IPS DF 4.7 (cell line): Measurements from ENCODE around the gene ARID5A.
"Not testable (repeated sequence)": the region's sequence is repeated elsewhere in the genome, so short reads cannot be mapped to it uniquely, and the experiment has no call there.

Experiments
- DNase-seq: peaks from one replicate; pipeline ENCODE4 v3.0.0-alpha.2; 2013; ENCODE audit warnings: low spot score; ENCODE audit errors: extremely low read depth

ARID5A gene, protein sequence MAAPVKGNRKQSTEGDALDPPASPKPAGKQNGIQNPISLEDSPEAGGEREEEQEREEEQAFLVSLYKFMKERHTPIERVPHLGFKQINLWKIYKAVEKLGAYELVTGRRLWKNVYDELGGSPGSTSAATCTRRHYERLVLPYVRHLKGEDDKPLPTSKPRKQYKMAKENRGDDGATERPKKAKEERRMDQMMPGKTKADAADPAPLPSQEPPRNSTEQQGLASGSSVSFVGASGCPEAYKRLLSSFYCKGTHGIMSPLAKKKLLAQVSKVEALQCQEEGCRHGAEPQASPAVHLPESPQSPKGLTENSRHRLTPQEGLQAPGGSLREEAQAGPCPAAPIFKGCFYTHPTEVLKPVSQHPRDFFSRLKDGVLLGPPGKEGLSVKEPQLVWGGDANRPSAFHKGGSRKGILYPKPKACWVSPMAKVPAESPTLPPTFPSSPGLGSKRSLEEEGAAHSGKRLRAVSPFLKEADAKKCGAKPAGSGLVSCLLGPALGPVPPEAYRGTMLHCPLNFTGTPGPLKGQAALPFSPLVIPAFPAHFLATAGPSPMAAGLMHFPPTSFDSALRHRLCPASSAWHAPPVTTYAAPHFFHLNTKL

DNA sequence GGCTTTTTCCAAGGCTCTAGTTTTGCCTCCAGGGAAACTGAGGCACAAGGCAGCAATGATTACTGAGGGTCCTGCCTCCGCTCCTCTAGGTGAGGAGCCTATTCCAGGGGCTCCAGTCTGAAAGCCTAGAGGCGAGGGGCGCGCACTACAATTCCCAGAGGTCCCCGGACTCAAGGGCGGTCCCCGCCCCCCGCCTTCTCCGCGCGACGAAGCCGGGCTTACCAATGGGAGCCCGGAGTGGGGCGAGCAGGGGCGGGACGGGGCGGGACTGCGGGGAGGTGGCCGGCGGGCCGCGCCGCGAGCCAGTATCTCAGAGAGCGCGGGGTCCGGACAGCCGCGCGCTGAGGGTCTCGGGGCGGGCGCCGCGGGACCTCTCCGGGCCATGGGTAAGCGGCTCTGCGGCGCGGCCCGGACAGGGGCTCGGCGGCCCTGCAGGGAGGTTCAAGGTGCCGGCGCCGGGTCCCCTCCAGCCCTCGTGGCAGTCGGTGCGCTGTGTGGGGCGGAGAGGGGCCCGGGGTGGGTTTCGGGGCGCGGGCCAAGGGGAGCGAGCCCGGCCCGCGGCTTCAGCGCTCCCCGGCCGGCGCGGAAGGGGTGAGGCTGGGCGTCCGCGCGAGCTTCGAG is at the start of gene ARID5A:
Gene ARID5A (plus strand): TSS at position 308 of the 621 bp plus-strand sequence. CDS start 75 bp downstream, at position 383.
- no peak for DNase-seq

DNA sequence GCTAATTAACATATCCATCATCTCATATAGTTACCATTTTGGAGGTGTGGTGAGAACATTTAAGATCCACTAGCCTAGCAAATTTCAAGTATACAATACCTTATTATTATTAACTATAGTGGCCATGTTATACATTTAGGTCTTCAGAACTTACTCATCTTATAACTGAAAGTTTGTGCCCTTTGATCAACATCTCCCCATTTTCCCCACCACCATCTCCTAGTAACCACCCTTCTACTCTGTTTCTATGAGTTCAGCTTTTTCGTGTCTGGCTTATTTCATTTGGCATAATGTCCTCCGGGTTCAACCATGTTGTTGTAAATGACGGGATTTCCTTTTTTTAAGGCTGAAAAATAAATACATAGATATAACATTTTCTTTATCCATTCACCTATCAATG is 47.3 kb upstream of the ARID5A start:
- no peak for DNase-seq

DNA sequence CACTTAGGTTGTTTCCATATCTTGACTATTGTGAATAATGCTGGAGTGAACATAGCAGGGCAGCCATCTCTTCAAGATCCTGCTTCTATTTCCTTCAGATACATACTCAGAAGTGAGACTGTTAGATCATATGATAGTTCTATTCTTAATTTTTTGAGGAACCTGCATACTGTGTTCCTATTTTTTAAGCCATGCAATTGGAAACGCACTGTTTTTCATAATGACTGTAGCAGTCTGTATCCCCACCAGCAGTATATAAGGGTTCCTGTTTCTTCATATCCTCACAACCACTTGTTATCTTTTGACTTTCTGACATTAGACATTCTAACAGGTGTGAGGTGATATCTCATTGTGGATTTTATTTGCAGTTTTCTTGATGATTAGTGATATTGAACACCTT is 46.9 kb upstream of the ARID5A start:
- DNase-seq = no peak

DNA sequence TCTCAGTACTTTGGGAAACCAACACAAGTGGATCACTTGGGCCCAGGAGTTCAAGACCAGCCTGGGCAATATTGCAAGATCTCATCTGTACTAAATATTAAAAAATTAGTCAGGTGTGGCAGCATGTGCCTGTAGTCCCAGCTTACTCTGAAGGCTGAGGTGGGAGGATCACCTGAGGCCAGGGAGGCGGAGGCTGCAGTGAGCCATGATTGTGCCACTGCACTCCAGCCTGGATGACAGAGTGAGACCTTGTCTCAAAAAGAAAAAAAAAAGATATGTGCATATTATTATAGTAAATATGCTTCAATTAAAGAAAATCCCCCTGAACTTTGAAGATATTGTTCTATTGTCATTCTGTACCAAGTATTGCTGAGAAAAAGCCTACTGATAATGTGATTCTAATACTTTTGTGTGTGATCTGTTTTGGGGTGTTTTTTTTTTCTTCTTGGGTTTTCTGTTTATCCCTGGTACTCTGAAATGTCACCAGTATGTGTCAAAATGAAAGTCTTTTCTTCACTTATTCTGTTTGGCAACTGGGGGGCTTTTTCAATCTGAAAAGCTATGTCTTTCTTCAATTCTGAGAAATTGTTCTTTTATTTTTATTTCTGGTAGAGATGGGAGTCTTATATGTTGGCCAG is 44.6 kb upstream of the ARID5A start:
- DNase-seq = no peak

DNA sequence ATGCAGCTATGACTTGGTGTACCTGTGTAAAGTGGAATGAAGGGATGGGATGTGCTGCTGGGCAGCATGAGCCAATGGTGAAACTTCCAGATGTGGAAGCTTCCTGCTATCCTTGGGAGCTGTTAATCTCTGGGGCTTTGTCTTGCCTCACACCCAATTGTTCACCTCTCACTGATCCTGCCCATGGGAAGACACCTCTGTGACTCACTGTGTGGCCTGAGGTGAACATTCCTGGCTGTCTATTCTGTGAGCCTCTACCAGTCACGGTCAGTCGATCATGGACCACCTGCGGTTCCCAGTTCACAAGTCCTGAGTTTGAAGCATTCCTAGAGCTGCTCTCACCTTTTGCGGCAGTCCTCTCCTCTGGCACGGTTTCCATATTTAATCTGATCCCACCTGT is 43.5 kb upstream of the ARID5A start:
- DNase-seq = no peak

DNA sequence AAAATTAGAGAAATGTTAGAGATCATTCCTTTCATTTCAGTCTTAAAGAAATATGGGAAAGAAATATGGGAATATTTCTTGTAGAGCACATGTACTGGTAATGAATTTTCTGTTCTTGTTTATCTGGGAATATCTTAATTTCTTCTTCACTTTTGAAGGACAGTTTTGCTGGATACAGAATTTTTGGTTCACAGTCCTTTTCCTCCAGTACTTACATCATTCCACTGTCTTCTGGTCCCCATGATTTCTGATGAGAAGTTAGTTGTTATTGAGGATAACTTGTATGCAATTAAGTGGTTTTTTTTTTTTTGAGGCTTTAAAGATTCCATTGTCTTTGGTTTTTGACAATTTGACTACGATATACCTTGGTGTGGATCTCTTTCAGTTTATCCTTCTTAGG is 42.4 kb upstream of the ARID5A start:
- DNase-seq = no peak

DNA sequence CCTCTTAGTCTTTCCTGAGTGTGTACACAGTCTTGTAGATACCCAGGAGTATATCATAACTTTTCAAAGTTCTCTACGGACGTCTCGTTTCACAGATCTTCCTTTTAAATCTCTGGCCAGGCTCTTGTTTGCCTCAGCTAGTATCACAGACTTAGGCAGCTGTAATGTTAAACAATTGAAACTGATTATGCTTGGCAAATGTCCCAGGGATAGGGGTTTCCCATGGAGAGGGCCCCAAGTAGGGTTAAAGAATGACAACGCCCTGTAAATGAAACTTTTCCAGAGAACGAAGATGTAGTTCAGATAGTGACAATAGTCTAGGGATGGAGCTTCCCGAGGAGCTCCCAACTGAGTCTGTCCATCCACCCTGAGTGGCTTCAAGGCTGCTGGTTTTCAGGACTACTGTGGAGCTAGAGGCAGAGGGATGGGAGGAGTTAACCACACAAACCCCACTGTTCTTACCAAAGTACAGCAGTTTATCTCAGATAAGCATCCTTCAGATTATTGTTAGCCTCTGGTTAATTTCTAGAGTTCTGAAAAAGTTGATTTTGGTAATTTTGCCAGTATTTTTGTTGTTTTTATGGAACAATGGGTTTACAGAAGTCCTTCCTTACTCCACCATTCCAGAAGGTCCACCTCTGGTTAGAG is 40.4 kb upstream of the ARID5A start:
- DNase-seq = no peak

DNA sequence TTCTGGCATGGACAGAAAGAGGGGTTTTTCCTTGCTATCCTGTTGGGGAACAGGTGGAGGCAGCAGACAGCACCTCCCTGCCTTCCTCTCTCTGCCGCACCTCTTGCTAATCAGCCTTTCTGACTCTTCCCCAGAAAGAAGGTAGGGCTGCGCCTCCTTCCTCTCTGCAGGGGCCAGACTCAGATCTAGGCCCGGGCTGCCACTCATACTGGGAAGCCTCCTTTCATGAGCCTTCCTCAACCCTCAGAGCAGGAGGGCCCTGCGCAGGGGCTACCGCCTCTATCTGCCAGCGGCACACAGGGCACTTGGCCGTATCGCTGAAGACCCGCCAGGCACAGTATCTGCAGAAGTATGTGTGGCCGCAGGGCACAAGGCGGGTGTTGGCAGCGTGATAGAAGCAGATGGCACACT is 38.5 kb upstream of the ARID5A start:
- DNase-seq = no peak

DNA sequence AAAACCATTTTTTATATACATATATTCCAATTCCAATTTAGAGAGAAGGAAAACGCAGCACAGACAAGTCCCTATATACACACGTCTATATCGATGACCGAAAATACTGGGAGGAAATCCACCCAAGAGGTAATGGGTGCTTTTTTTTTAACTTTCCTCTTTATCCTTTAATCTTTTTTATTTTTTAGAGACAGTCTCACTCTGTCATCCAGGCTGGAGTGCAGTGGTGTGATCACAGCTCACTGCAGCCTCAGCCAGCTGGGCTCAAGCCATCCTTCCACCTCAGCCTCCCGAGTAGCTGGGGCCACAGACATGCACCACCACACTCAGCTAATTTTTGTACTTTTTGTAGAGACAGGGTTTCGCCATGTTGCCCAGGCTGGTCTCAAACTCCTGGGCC is 37.9 kb upstream of the ARID5A start:
- DNase-seq = not testable (repeated sequence)

DNA sequence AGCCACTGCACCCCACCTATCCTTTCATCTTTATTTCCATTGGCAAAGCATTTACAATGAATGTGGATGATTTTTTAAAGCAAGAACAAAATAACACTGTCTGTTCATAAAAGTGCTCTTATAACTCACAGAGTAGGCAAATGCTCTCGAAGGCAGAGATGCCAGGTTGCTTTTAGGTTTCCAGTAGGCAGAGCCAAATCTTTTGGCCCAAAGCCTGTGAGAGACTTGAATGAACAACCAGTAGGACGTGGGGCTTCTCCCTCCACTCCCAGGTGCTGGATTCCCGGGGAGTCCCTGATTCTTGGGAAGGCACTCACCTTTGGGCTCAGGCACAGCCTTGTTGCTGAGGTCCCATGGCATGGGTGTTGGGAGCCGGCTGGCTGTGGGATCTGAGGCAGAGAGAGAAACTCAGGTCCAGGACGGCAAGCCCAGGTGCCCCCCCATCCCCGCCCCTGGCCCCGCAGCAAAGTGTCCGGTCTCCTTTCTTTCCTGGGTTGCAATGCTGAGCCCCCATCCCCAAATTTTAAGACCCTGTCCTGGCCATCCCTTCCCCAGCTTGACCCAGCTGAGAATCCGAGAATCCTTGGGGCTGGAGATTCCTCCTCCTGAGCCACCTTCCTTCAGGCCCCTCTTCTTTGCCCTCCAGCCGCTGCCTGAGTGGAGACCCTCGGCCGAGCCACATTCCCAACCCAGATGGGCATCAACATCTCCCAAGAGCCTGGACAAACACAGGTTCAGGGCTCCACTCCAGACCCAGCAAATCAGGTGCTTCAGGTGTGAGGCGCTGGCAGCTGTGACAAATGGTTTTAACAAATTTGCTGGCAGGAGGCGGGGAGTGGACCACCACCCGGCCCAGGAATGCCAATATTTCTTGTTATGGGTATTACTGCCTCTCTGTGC is 37.2 kb upstream of the ARID5A start:
- DNase-seq = no peak

DNA sequence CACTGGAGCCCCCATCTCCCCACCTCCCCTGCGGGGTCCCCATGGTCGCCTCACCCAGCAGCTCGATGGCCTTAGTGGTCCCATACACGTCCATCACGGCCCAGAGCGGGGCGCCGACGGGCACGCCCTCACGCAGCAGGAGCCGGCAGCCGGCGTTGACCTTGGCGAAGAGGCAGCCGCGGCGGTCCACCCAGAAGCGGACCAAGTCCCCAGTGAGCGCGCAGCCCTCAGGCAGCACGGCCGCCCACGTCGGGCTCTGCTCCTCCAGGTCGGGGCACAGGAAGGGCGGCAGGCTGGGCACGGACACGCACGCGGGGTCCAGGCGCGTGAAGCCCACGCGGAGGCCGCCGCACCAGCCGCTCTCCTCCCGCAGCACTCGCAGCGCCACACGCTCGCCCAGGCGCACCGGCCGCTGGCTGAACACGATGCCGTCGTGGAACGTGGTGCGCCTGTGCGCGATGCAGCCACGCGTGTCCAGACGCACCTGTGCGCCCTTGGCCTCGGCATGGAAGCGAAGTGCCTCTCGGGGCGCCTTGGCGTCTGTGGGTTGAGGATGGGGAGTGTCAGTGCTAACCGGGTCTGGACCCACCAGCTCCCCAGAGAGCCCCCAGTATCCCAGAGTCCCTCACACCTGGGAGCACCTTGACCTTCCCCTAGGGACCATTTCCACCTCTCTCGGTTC is 36.0 kb upstream of the ARID5A start:
- DNase-seq = no peak

DNA sequence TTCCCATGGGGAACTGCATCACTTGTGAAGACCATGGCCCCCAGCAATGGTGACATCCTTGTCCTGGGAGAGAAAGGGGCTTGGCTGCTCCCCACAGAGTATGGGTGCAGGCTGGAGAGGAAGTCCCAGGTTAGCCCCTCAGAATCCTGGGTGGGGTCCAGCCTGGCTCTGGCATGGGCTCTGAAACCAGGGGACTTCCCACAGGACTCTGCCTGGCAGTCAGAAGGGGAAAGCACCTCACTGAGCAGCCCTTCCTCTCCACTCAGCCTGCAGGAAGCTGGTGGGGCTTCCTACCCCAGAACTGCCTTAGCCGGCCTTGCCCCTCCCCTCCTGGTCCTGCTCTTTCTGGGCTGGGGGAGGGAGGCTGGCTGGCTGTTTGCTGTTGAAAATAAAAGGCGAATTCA is 35.1 kb upstream of the ARID5A start:
- no peak for DNase-seq

DNA sequence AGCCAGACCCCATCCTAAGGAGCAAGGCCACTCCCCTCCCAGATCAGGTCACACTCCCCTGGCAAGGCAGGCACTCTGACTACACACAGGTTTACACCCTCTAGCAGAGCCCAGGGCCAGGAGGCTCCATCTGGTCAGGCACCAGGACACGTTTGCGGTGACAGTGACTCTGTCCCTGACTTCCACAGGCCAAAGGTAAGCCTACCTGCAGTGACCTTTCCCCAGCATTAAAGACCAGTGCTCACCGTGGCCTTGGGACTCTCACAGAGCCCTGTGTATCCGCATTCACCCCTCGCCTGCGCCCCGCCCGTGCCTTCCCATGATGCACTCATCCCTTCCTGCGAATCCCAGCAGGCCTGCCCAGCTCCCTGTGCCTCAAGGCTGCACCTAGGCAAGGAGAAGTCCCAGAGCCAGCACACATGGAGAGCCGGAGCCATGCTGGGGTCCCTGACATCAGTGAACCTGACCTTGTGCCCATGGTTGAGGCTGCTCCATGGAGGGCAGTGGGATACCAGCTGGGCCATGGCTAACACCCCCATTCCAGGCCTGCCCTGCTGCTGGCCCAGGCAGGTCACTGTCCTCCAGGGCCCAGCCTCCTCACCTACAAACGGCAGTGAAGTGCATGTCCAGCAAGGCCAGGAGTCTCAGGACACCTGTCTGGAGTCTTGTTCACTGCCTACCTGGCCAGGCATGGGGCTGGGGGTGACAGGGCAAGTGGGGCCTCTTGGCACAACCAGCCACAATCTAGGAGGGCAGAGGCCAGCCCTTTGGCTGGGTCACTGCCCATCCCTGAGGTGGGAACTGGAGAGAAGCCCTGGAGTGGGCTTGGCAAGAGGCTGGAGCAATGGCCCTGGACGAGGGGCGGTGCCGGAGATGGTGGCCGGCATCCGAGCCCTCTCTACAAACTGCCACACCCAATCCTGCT is 34.4 kb upstream of the ARID5A start:
- no peak for DNase-seq

DNA sequence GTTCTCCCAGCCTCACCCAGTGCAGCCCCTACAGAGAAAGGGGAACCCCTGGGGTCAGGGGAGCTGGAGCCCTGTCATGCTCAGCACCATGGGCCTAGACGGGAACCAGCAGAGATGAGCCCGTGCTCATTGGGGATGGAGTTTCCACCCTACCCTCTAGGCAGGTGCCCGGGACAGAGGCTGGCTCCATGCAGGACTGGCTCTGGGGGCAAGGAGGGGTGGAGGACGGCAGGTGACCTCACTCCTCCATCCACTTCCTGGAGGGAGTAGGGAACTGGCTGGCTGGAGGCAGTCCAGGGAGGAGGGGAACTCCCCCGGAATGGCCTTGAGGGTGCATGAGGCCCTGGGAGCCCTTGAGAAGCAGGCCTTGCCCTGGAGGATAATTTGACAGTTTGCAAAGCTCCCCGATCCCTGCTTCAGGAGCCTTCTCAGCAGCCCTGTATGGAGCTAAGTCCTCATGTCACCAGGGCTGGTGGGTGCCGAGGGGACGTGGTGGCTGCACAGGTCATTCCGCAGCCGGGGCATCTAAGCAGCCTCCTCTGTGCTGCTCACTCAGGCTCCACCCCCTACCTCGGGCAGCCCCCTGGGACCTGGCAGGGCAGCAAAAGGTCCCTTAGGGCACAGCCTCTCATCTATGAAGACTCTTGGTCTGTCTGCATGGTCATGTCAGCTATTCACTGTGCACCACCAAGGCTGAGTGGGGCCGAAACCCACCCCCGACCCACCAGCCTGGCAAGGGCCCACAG is 33.5 kb upstream of the ARID5A start:
- no peak for DNase-seq

DNA sequence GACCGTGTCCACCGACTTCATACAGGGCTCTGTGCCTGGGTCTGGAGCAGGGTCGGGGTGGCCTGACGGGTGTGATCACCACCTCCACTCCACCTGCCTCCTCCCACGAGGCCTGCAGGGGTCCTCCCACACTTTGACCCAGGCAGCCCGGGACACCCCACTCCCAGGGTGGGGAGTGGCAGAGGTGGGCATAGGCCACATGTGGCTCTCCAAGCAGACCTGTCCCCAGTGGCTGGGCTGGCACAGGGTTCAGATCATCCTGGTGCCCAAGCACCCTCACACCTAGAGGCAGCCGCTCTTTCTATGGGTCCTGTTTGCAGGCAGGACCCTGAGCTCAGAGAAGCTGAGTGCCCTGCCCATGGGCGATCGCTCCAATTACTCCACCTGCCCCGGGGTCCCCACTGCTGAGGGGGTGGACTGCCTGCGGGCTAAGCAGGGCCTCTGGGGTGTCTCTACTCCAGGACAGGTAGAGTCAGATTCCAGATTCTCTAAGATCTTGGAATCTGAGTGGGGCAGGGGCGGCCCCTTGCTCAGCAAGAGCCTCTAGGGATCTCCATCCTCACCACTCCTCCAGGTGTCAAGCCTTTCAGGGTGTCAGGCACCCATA is 32.8 kb upstream of the ARID5A start:
- no peak for DNase-seq

DNA sequence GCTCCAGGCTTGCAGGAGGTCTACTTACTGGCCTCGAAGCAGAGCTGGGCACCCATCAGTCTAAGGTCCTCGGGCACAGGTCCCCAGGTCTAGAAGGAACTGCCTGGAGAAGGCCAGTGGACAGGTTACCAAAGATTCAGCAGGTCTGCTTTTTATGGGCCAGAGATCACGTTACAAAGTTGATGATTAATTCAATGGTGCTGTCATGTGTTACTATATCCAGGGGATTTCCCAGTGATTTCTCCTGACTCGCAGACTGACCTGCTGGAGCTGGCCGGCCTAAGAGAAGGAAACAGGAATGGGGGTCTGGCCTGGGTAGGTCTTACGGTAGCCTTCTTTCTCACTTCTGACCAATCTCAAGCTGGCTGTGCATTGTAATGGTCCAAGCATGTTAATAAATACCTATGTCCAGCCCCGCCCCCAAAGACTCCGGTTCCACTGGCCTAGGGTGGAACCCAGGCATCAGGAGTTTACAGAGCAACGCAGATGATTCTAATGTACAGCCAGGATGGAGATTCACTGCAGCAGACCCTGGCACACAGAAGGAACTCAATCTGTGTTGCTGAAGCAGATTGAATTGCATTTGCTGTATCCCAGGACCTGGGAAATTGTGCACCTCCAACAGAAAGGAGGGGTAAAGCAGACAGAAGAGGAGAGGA is 31.2 kb upstream of the ARID5A start, which contains the start of gene NEURL3:
Gene NEURL3 (minus strand): TSS at position 127 of the 659 bp plus-strand sequence. CDS start 71 bp downstream, at position 56.
- DNase-seq = no peak
